Temporal lobe (tissue), 1 donor: ENCODE measurements around the gene SLC25A34. TPM values are rescaled to one million over a fixed set of nuclear protein-coding genes. Genes with fewer than 3 reads are reported as not detected.

Experiments
- total RNA-seq: library from RNA; depleted of rRNA; stranded (reverse); fragments of >200 nt; gene quantifications from one replicate; pipeline ENCODE4 v1.2.3, GENCODE V29; 2014

The SLC25A34 gene
- total RNA-seq, 1 donor from 2014 or later, result 0.49 TPM

Other genes starting within 250 kb of the SLC25A34 start
- 3.2 TPM for gene CASP9, start 212.0 kb upstream of the SLC25A34 start, total RNA-seq
- 17.5 TPM for gene DNAJC16, start 209.4 kb upstream of the SLC25A34 start, total RNA-seq
- 0.25 TPM for gene AGMAT, start 151.2 kb upstream of the SLC25A34 start, total RNA-seq
- gene DDI2, start 118.8 kb upstream of the SLC25A34 start, total RNA-seq, result 16.0 TPM
- gene PLEKHM2, start 51.9 kb upstream of the SLC25A34 start, total RNA-seq, result 30.0 TPM
- gene TMEM82, start 6.2 kb downstream of the SLC25A34 start, total RNA-seq, result not detected
- 8.4 TPM for gene FBLIM1, start 22.5 kb downstream of the SLC25A34 start, total RNA-seq
- gene UQCRHL, start 71.4 kb downstream of the SLC25A34 start, total RNA-seq, result 1.2 TPM
- 75.0 TPM for gene SPEN, start 111.4 kb downstream of the SLC25A34 start, total RNA-seq
- gene ZBTB17, start 239.8 kb downstream of the SLC25A34 start, total RNA-seq, result 26.3 TPM